VCaP (cell line): ENCODE results near the gene NDUFAF2.

Source experiments
- H3K27ac ChIP-seq: fragments of 450-650 bp; 2 replicates; pipeline ENCODE4 v1.5.1; 2017
- TF ChIP-seq, protein P1 (sequence below): fragments of 450-650 bp; conservative IDR thresholded peaks from 2 replicates; pipeline ENCODE4 v1.5.1; 2017; ENCODE audit warnings: mild to moderate bottlenecking, moderate library complexity

The NDUFAF2 gene

DNA sequence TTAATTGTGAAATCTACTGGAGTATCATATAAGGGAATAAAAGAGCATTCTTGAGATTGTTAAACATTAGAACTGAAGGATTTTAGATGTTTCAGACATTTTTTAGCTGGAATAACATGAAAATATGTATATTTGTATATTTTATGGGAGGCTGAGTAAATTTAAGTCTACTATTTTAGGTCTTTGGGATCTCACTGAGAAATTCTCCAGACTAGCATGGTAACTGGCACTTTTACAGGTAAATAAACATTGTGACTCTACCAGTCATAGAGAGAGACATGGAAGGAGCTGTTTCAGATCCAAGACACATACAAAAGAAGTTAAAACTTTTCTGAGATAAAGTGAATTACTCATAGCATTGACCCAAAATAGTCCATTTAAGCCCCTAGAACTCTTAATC, 59.4 kb downstream of the NDUFAF2 start:
- TF ChIP-seq, protein P1, sequence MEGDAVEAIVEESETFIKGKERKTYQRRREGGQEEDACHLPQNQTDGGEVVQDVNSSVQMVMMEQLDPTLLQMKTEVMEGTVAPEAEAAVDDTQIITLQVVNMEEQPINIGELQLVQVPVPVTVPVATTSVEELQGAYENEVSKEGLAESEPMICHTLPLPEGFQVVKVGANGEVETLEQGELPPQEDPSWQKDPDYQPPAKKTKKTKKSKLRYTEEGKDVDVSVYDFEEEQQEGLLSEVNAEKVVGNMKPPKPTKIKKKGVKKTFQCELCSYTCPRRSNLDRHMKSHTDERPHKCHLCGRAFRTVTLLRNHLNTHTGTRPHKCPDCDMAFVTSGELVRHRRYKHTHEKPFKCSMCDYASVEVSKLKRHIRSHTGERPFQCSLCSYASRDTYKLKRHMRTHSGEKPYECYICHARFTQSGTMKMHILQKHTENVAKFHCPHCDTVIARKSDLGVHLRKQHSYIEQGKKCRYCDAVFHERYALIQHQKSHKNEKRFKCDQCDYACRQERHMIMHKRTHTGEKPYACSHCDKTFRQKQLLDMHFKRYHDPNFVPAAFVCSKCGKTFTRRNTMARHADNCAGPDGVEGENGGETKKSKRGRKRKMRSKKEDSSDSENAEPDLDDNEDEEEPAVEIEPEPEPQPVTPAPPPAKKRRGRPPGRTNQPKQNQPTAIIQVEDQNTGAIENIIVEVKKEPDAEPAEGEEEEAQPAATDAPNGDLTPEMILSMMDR, result no peak
- H3K27ac ChIP-seq, result no peak overlapping the region

DNA sequence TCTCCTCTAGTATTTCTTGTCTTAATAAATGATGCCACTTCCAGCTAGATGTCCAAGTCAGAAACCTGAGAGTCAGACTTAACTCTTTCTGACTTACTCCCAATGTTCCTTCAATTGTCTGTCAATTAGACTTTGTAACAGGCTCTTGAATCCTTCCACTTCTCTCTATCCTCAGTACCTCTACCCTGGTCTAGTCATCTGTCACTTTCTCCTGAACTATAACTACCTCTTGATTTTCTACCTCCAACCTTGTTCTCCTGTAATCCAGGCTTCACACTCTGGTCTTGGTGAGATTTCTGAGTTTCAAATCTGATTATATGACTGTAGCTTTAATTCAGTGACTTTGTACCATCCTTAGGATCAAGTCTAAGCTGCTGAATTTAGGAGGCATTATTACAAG, 64.9 kb downstream of the NDUFAF2 start:
- H3K27ac ChIP-seq, result no peak overlapping the region

DNA sequence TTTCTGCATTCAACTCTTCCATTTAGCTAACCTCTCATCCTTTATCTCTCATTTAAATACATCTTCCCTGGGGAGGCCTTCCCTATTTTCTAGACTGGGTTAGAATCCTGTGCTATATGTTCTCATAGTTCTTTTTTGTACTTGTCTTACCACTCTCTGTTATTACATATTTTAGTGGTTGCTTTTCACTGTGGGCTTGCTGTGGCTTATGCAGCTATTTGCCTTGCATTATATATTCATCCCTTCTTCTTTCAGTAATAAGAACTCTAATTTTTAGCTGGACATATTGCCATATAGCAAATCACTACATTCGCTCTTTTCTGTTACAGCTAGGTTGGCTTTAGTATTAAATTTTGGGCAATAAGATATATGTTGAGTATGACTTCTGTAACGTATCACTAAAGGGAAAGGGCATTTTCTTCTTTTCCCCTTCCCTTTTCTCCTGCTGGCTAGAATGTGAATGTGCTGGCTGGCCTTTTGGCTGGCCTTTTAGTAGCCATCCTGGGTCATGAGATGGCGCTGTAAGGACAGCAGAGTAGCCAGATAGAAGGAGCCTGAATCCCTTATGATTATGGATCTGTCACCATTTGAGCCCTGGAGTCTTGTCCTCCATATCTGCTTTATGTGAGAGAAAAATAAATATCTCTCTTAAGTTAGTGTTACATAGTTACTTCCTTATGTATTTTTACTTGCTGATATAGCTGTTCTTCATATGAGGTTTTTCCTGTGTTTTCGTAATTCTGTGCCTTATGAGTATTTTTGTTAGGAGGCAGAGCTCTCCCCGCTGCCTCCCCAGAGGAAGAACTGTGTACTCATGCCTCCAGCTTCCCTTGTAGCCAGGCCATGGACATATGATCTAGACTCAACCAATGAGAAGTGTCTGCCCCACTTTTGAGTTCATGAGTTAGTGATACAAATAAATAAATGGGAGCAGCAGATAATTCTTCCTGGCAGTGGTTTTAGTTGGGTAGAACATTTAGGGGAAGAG, 65.8 kb downstream of the NDUFAF2 start:
- H3K27ac ChIP-seq, result no peak overlapping the region
- TF ChIP-seq, protein P1, result no peak

More for the DNA sequence above, 64.9 kb downstream of the NDUFAF2 start:
- TF ChIP-seq, protein P1, result no peak

DNA sequence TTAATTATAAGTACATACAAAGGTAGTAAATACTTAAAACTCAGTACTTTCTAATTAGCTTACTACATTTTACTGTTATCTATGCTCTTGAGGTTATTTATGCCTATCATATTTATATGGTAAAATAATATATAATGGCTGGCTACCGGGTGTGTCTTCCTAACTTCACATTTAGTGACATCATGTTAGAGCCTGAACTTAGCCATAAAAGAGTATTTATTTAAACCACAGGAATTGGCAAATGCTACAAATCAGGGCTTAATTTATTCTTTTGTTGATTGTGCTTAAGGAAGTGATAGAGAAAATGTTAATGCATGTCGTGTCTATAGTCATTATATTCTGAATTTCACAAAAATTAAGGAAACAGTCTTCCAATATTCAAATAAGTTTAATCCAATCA, 73.1 kb downstream of the NDUFAF2 start:
- H3K27ac ChIP-seq, result no peak overlapping the region
- TF ChIP-seq, protein P1, result no peak

DNA sequence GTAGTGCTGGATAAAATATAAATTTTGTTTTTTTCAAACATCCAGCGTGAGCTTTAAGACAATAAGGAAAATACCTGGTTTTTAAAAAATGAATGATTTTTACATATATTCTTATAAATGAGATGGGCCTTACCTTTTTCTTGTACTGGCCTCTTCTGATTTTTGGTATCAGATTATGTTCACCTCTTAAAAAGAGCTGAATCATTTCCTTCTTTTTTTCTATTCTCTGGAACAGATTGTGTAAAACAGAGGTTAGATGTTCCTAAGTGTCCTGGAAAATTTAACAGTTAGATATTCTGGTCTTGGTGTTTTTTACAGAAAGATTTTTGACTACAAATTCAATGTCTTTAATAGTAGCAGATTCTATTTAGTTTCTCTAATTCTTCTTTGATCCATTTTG, 74.6 kb downstream of the NDUFAF2 start:
- H3K27ac ChIP-seq, result no peak overlapping the region
- TF ChIP-seq, protein P1, result no peak

DNA sequence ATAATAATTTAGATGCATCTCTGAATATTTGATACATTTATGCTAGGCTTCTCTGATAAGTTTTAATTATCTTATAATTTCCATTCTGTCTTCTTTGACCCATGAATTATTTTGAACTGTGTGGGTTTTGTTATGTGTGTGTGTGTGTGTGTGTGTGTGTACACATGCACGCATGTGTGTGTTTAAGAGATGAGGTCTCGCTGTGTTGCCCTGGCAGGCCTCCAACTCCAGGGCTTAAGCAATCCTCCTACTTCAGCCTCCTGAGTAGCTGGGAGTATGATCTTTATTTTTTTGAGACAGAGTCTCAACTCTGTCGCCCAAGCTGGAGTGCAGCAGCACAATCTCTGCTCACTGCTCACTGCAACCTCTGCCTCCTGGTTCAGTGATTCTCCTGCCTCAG, 75.4 kb downstream of the NDUFAF2 start:
- TF ChIP-seq, protein P1, result no peak
- H3K27ac ChIP-seq, result no peak overlapping the region

DNA sequence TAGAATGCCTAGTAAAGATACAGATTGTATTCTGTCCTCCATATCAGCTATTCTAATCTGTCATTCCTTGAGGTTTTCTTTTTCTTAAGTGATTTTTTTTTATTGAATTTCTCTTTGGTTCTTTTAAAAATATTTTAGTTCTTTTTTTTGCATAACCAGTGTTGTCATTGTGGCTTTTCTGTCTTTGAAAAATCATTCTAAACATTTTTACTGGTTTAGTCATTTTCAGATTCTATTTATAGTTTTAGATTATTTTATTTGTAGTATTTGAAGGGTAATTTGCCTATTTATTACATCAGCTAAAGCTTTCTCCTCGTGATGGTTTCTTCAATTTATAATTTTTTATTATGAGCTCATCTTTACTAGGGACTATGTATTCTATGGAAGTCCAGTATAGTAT, 78.1 kb downstream of the NDUFAF2 start:
- TF ChIP-seq, protein P1, result no peak
- H3K27ac ChIP-seq, result no peak overlapping the region
